ENCODE results near the gene FASLG.

FASLG gene

DNA sequence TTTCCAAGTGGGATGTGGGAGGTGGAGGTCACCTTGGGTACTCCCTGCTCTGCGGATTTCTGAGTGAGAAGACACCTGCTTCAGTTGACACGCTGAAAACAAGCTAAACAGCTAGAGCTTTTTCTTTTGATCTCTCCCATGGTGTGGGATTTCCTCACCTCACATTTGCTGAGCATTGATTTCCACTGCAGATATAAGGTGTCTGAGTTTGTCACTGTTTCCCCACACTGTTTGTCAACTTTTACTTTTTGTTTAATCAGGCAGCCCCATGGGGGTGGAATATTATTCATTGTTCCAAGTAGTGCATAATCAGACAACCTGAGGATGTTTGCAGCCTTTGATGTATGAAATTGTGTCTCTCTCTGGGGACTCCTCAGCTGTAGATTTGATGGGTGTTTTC is 49.5 kb downstream of the FASLG start:
- H3K27ac Mint-ChIP-seq = peak overlapping the region; percentile 12

DNA sequence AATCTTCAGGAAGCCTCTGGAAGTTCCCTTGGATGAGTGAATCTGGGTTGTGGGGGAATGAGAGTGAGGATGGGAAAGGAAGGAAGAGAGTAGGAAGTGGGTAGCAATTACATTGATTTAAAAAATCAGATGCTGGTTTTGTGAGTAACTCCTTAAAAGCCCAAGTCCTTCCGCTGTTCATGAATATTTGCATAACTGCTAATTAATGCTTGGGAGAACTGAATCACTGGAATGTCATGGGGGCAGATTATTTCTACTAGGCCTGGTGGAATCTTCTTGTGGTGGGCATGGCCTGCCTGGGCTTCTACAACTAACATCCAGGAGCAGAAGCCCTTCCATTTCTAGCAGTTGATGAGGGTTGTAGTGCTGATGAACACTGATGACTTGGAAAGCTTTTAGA is 52.7 kb downstream of the FASLG start:
- Mint-ChIP-seq H3K4me1 (peaks cover 35% of the 10 kb centered on the region), H3K9me3 (no peaks in the 10 kb centered on the region), H3K27ac (no peak overlapping the region), H3K4me3 (no peak overlapping the region), H3K27me3 (peaks cover 16% of the 10 kb centered on the region), H3K36me3 (no peaks in the 10 kb centered on the region)
- no peak for DNase-seq
- CTCF ChIA-PET = no interaction called here

More for the DNA sequence above, 49.5 kb downstream of the FASLG start:
- Mint-ChIP-seq H3K36me3 (no peaks in the 10 kb centered on the region), H3K4me1 (peaks cover 33% of the 10 kb centered on the region), H3K9me3 (no peaks in the 10 kb centered on the region), H3K4me3 (no peak overlapping the region), H3K27me3 (peaks cover 10% of the 10 kb centered on the region)
- peak; percentile 49 for DNase-seq
- CTCF ChIA-PET = interaction anchor here (1.2 to 1.8 kb wide), 5 partner anchors 8 to 99 kb away, joined by 3 to 14 read pairs (median 4); no protein-coding TSS in a partner anchor

DNA sequence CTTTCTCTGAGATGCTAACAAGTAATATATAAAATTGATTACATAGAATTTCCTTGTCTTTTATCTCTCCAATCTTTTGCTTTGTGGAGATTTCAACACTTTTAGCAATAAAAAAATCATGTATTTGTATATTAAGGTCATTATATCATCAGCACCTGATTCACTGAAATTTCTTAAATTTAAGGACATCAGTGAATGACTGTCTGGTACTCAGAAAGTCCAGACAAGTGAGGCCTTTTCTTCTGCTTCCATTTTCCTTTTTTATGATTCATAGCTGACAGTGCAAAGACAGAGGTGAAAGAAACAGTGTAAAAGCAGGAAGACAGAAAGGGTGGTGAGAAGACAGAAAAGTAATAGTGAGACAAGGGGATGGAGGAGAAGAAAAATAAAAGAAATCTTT is 54.6 kb downstream of the FASLG start:
- Mint-ChIP-seq H3K4me1 (peaks cover 29% of the 10 kb centered on the region), H3K9me3 (no peaks in the 10 kb centered on the region), H3K4me3 (no peak overlapping the region), H3K27ac (no peak overlapping the region), H3K27me3 (peaks cover 21% of the 10 kb centered on the region), H3K36me3 (no peaks in the 10 kb centered on the region)
- DNase-seq = no peak
- CTCF ChIA-PET = interaction anchor here (1.4 to 1.6 kb wide), 2 partner anchors 42 to 104 kb away, joined by 4 to 5 read pairs; no protein-coding TSS in a partner anchor
